WERI-Rb-1 (cell line): Measurements from ENCODE around the gene SH3RF3.

Source experiments
- DNase-seq: peaks from one replicate; pipeline ENCODE4 v3.0.0-alpha.2; 2020
- H3K27ac ChIP-seq: fragments of 250-450 bp; sonication (Bioruptor Pico); 2 replicates; pipeline ENCODE4 v1.5.1; 2020; ENCODE audit warnings: mild to moderate bottlenecking, moderate library complexity
- H3K27me3 ChIP-seq: fragments of 250-450 bp; sonication (Bioruptor Pico); 2 replicates; pipeline ENCODE4 v1.5.1; 2021; ENCODE audit warnings: mild to moderate bottlenecking, low read depth, moderate library complexity; ENCODE audit not compliant: insufficient read depth, severe bottlenecking
- H3K36me3 ChIP-seq: fragments of 250-450 bp; sonication (Bioruptor Pico); 2 replicates; pipeline ENCODE4 v1.5.1; 2020; ENCODE audit warnings: mild to moderate bottlenecking, moderate library complexity
- H3K4me3 ChIP-seq: 2 replicates; pipeline ENCODE4 v1.5.1; 2011; ENCODE audit warnings: low read depth, mild to moderate bottlenecking, control low read depth, low read length
- H3K9me3 ChIP-seq: fragments of 250-450 bp; sonication (Bioruptor Pico); 2 replicates; pipeline ENCODE4 v1.5.1; 2021; ENCODE audit warnings: mild to moderate bottlenecking, moderate library complexity; ENCODE audit not compliant: severe bottlenecking
- TF ChIP-seq, protein P1 (sequence below): IDR thresholded peaks from 2 replicates; pipeline ENCODE4 v1.5.1; 2011; ENCODE audit warnings: low read depth, mild to moderate bottlenecking, control low read depth, inconsistent platforms, low read length

Gene SH3RF3

GRCh38 chr2:109376115-109376514 lies 247.1 kb downstream of the SH3RF3 start:
- no peak for DNase-seq
- H3K4me3 ChIP-seq = no peak overlapping the region
- H3K9me3 ChIP-seq = no peaks in the 10 kb centered on the region
- H3K27me3 ChIP-seq = no peaks in the 10 kb centered on the region
- H3K36me3 ChIP-seq = no peaks in the 10 kb centered on the region
- TF ChIP-seq, protein P1, sequence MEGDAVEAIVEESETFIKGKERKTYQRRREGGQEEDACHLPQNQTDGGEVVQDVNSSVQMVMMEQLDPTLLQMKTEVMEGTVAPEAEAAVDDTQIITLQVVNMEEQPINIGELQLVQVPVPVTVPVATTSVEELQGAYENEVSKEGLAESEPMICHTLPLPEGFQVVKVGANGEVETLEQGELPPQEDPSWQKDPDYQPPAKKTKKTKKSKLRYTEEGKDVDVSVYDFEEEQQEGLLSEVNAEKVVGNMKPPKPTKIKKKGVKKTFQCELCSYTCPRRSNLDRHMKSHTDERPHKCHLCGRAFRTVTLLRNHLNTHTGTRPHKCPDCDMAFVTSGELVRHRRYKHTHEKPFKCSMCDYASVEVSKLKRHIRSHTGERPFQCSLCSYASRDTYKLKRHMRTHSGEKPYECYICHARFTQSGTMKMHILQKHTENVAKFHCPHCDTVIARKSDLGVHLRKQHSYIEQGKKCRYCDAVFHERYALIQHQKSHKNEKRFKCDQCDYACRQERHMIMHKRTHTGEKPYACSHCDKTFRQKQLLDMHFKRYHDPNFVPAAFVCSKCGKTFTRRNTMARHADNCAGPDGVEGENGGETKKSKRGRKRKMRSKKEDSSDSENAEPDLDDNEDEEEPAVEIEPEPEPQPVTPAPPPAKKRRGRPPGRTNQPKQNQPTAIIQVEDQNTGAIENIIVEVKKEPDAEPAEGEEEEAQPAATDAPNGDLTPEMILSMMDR = no peak
- H3K27ac ChIP-seq = no peak overlapping the region

DNA sequence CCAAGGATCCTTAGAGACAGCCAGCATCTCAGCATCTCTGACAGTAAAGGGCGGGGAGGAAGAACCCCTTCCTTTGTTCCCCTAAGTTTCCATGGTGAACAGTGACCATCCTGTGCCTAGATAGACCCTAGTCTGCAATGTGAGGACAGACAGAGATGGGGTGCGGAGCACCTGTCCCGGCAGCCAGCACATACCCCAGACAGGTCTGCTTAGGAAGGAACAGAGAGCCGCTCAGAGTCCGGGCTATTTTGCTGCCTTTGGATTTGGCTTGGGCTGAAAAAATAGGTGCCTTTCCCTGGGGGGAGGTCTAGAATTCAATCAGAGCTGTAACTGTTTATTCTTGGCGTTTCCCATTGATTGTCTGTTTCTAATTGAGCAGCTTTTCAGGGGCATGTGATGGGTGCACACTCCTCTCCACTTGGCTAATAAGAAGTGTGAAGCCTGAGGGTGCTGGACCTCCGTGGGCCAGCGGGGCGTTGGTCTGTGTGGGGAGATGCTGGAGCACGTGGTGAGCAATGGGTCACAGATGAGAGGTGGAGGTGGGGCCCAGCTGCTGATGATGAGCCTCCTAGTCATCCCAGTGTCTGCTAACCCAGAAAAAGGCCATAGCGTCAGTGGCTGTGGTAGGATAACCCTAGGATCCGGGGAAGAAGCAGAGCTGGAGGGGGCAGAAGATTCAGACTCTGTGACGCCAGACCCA lies 247.9 kb downstream of the SH3RF3 start:
- TF ChIP-seq, protein P1 = no peak
- Histone ChIP-seq H3K4me3 (no peak overlapping the region), H3K36me3 (no peaks in the 10 kb centered on the region), H3K27ac (no peak overlapping the region), H3K9me3 (no peaks in the 10 kb centered on the region), H3K27me3 (no peaks in the 10 kb centered on the region)
- no peak for DNase-seq

- H3K27ac ChIP-seq = no peak overlapping the region
- H3K36me3 ChIP-seq = no peaks in the 10 kb centered on the region
- H3K9me3 ChIP-seq = no peaks in the 10 kb centered on the region
- H3K4me3 ChIP-seq = no peak overlapping the region
- TF ChIP-seq, protein P1 = no peak
- DNase-seq = no peak
- H3K27me3 ChIP-seq = no peaks in the 10 kb centered on the region
These were observed 249.0 kb downstream of the SH3RF3 start for GRCh38 chr2:109377976-109378375.

DNA sequence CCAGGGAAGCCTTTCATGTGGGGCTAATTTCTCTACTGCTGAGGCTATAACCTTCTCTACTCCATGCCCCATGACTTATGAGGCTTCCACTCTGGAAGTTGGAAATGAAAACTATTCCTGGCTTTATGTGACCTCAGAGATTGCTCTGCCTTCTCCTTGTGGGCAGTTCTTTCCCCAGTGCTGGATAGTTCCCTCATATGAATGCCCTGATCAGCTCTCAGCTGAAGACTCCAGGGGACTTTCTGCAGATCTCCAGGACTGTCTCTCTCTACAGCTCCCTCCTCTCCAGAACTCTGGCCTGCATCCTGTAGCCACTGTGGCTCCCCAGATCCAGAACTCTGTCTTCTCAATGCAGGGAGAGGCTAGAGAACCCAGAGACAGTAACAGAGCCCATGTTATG lies 249.7 kb downstream of the SH3RF3 start:
- H3K27ac ChIP-seq = no peak overlapping the region
- H3K9me3 ChIP-seq = no peaks in the 10 kb centered on the region
- TF ChIP-seq, protein P1 = no peak
- no peak for DNase-seq
- no peak overlapping the region for H3K4me3 ChIP-seq
- no peaks in the 10 kb centered on the region for H3K27me3 ChIP-seq
- H3K36me3 ChIP-seq = no peaks in the 10 kb centered on the region

DNA sequence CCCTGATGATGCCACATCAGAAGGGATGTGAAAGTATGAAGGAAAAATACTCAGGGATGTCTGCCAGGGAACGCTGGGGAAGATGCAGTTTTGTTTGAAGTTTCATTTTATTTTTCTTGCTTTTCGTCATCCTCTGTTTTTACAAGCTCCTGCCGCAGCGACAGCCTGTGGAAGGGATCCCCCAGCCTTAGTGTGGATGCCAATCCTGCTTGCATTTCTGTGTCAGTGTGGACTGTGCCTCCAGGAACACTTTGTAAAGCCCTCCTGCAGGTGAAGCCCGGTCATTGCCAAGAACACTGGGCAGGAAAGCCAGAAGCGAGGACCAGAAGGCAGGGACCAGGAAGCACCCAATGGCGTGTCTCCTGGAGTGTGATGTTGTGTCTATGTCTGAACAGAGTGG lies 250.5 kb downstream of the SH3RF3 start:
- DNase-seq = no peak
- Histone ChIP-seq H3K27ac (no peak overlapping the region), H3K9me3 (no peaks in the 10 kb centered on the region), H3K27me3 (no peaks in the 10 kb centered on the region), H3K4me3 (no peak overlapping the region), H3K36me3 (no peaks in the 10 kb centered on the region)
- TF ChIP-seq, protein P1 = no peak
